HFFc6 (cell line): ENCODE data around the gene TYMS. TPM values are rescaled to one million over a fixed set of nuclear protein-coding genes. Genes with fewer than 3 reads are reported as not detected.
A peak's percentile ranks its signal among the peaks of the same experiment; 100 is the strongest.

Source experiments
- DNase-seq: peaks from one replicate; pipeline ENCODE4 v3.0.0-alpha.2; 2018
- H3K27ac Mint-ChIP-seq: 2 replicates; pipeline ENCODE4 v1.8.0; 2020; ENCODE audit warnings: mild to moderate bottlenecking, mixed read lengths
- H3K27me3 Mint-ChIP-seq: 2 replicates; pipeline ENCODE4 v1.8.0; 2021; ENCODE audit warnings: mild to moderate bottlenecking, moderate library complexity, mixed read lengths; ENCODE audit not compliant: insufficient read depth
- H3K36me3 Mint-ChIP-seq: 2 replicates; pipeline ENCODE4 v1.8.0; 2021; ENCODE audit warnings: low read depth, mixed read lengths
- H3K4me1 Mint-ChIP-seq: 2 replicates; pipeline ENCODE4 v1.8.0; 2020; ENCODE audit warnings: low read depth, mixed read lengths
- H3K4me3 Mint-ChIP-seq: 2 replicates; pipeline ENCODE4 v1.8.0; 2020; ENCODE audit warnings: mild to moderate bottlenecking, moderate library complexity, mixed read lengths
- H3K9me3 Mint-ChIP-seq: 2 replicates; pipeline ENCODE4 v1.8.0; 2020; ENCODE audit warnings: mild to moderate bottlenecking, mixed read lengths
- CTCF ChIP-seq: fragments of 200-600 bp; sonication (generic); IDR thresholded peaks from 2 replicates; pipeline ENCODE4 v1.5.0; 2021; ENCODE audit warnings: antibody characterized with exemption, mild to moderate bottlenecking
- total RNA-seq, 6 experiments: library from RNA; stranded (reverse); fragmentation: NEBNext Ultra II Directional; extraction: Animal tissue kit (Norgen Biotek cat#: 25700); gene quantifications; 2 replicates in 1 of 6; 3 replicates in 5 of 6; pipeline ENCODE4 v1.2.3, GENCODE V29; 2021

TYMS gene
- total RNA-seq, 6 experiments from 2014 or later: 88.6 to 179 (median 153) TPM

GRCh38 chr18:706405-706804, 49.0 kb downstream of the TYMS start:
- peaks cover 31% of the 10 kb centered on the region for H3K36me3 Mint-ChIP-seq
- H3K27me3 Mint-ChIP-seq: no peaks in the 10 kb centered on the region; the same call in 1 of the 2 replicates
- DNase-seq: no peak
- no peak overlapping the region for H3K4me3 Mint-ChIP-seq
- no peak for TF ChIP-seq CTCF
- H3K9me3 Mint-ChIP-seq: no peaks in the 10 kb centered on the region
- H3K27ac Mint-ChIP-seq: no peak overlapping the region
- peaks cover 44% of the 10 kb centered on the region for H3K4me1 Mint-ChIP-seq

GRCh38 chr18:708096-708495, 50.6 kb downstream of the TYMS start:
- no peaks in the 10 kb centered on the region; the same call in 1 of the 2 replicates for H3K27me3 Mint-ChIP-seq
- DNase-seq: no peak
- no peak overlapping the region for H3K4me3 Mint-ChIP-seq
- TF ChIP-seq CTCF: no peak
- H3K9me3 Mint-ChIP-seq: no peaks in the 10 kb centered on the region
- H3K4me1 Mint-ChIP-seq: peaks cover 40% of the 10 kb centered on the region
- H3K36me3 Mint-ChIP-seq: peaks cover 31% of the 10 kb centered on the region
- no peak overlapping the region for H3K27ac Mint-ChIP-seq

- Mint-ChIP-seq H3K36me3 (peaks cover 30% of the 10 kb centered on the region), H3K4me3 (no peak overlapping the region), H3K9me3 (no peaks in the 10 kb centered on the region), H3K4me1 (peaks cover 34% of the 10 kb centered on the region), H3K27me3 (no peaks in the 10 kb centered on the region; the same call in 1 of the 2 replicates), H3K27ac (no peak overlapping the region)
- no peak for TF ChIP-seq CTCF
- peak; percentile 8 for DNase-seq
Measured at GRCh38 chr18:709771-710170, 52.3 kb downstream of the TYMS start.

GRCh38 chr18:710418-711300, 53.2 kb downstream of the TYMS start:
- H3K4me3 Mint-ChIP-seq: peak overlapping the region; percentile 88
- H3K9me3 Mint-ChIP-seq: no peaks in the 10 kb centered on the region
- H3K27me3 Mint-ChIP-seq: no peaks in the 10 kb centered on the region; the same call in 1 of the 2 replicates
- peaks cover 43% of the 10 kb centered on the region for H3K4me1 Mint-ChIP-seq
- H3K27ac Mint-ChIP-seq: peak overlapping the region; percentile 76; the same call in 1 of the 2 replicates
- no peak for TF ChIP-seq CTCF
- H3K36me3 Mint-ChIP-seq: peaks cover 21% of the 10 kb centered on the region
- DNase-seq: no peak

GRCh38 chr18:711310-711656, 53.8 kb downstream of the TYMS start:
- DNase-seq: no peak
- no peaks in the 10 kb centered on the region; the same call in 1 of the 2 replicates for H3K27me3 Mint-ChIP-seq
- no peak for TF ChIP-seq CTCF
- peak overlapping the region; percentile 76 for H3K27ac Mint-ChIP-seq
- peaks cover 16% of the 10 kb centered on the region for H3K36me3 Mint-ChIP-seq
- H3K4me1 Mint-ChIP-seq: peaks cover 50% of the 10 kb centered on the region
- H3K4me3 Mint-ChIP-seq: peak overlapping the region; percentile 88
- H3K9me3 Mint-ChIP-seq: no peaks in the 10 kb centered on the region
